Heart right ventricle (tissue), 16 donors: ENCODE measurements around the gene BMAL1. TPM values are rescaled to one million over a fixed set of nuclear protein-coding genes. Genes with fewer than 3 reads are reported as not detected.
A peak's percentile ranks its signal among the peaks of the same experiment; 100 is the strongest.

Experiments
- ATAC-seq, 8 donors: fragments of 200-7000 bp; cut with Tn5 transposase; one replicate each; pipeline ENCODE4 v1.9.1; 2020; ENCODE audit warnings: mild to moderate bottlenecking in 8 of 8, moderate library complexity in 8 of 8, moderate number of reproducible peaks in 1 of 8
- DNase-seq, 2 donors: peaks; one replicate each; pipeline ENCODE4 v3.0.0-alpha.2; 2020
- H3K27ac ChIP-seq, 10 donors: fragments of 200-600 bp; sonication (generic) in 2 of 10; one replicate each; pipeline versions ENCODE4 v1.5.0 to v1.8.0; 2020 to 2022; ENCODE audit warnings: mild to moderate bottlenecking in 3 of 10
- H3K27me3 ChIP-seq, 7 donors: fragments of 200-600 bp; one replicate each; pipeline ENCODE4 v1.8.0; 2021 to 2022; ENCODE audit warnings: mild to moderate bottlenecking in 2 of 7
- H3K36me3 ChIP-seq, 9 donors: fragments of 200-600 bp; sonication (generic) in 1 of 9; one replicate each; pipeline versions ENCODE4 v1.5.0 to v1.8.0; 2020 to 2022; ENCODE audit warnings: mild to moderate bottlenecking in 2 of 9
- H3K4me1 ChIP-seq, 9 donors: fragments of 200-600 bp; sonication (generic) in 1 of 9; one replicate each; pipeline versions ENCODE4 v1.5.0 to v1.8.0; 2020 to 2022; ENCODE audit warnings: mild to moderate bottlenecking in 4 of 9
- H3K4me3 ChIP-seq, 10 donors: fragments of 200-600 bp; sonication (generic) in 2 of 10; one replicate each; pipeline versions ENCODE4 v1.5.0 to v1.8.0; 2020 to 2022; ENCODE audit warnings: mild to moderate bottlenecking in 7 of 10, moderate library complexity in 2 of 10
- H3K9me3 ChIP-seq, 11 donors: fragments of 200-600 bp in 10 of 11; sonication (generic) in 2 of 11; one replicate each; pipeline versions ENCODE4 v1.5.0 to v1.8.0; 2013 to 2022; ENCODE audit warnings: mild to moderate bottlenecking in 2 of 11, control low read depth in 1 of 11, moderate library complexity in 1 of 11
- CTCF ChIP-seq, 9 donors: fragments of 200-600 bp; sonication (generic) in 2 of 9; IDR thresholded peaks; one replicate each; pipeline versions ENCODE4 v1.5.0 to v1.8.0; 2021 to 2022; ENCODE audit warnings: antibody characterized with exemption in 9 of 9, mild to moderate bottlenecking in 5 of 9, moderate library complexity in 1 of 9
- WGBS, 2 donors: extraction: QIAGEN DNeasy Blood & Tissue Kit; methylation state at CpG; one replicate each; pipeline ENCODE4 v1.1.7; 2013; ENCODE audit warnings: inconsistent platforms in 1 of 2; 5-methylcytosine and 5-hydroxymethylcytosine counted together
- intact Hi-C, 10 donors: fragments of 100-400 bp; cut with DNase I; formaldehyde crosslinking; loops; one replicate each; pipeline versions ENCODE4 v1.11.1 to v1.14.2; 2022
- polyA plus RNA-seq, 2 donors: library from polyadenylated mRNA; stranded (reverse); fragments of 200-250 nt; gene quantifications; one replicate each; pipeline ENCODE4 v1.2.3, GENCODE V29; 2013
- total RNA-seq, 10 donors: library from RNA; stranded (reverse); fragmentation: NEBNext Ultra II Directional in 3 of 10; extraction: Animal tissue kit (Norgen Biotek cat#: 25700) in 3 of 10; gene quantifications; one replicate each; pipeline versions ENCODE4 v1.2.1 to v1.2.4, GENCODE V29; 2021 to 2023
- donor health status: Arrhythmogenic right ventricular cardiomyopathy.
- donor health status: ischemic (EF 13 %, LVEDD 7.1; RV severe dilation, severe dysfunction).
- donor health status: healthy with polysubstance abuse.
- donor health status: DM: no; HTN: yes; CAD: no.
- donor health status: DM: no; HTN: no; CAD: no.
- donor health status: ischemic (EF 25% LVEDD 6.9; RV normal size, moderate dysfunction).
- donor health status: ischemic (EF 25% LVEDD 5.7; RV mildly dilated, moderate dysfunction).
- donor health status: healthy.
- donor health status: DM: yes; HTN: yes; CAD: no.
- donor health status: Ischemic cardiomyopathy.
- donor health status: ischemic (EF 35%, LVEDD 5.7; RV mildly dilated, moderate dysfunction).
- donor health status: nonischemic (EF 11% LVEDD 7.7; RV severe dilation, severe dysfunction).
- donor health status: DM: yes; HTN: yes; CAD: no.
- donor health status: PGD.
- donor health status: ischemic (EF 29% LVEDD 5.4; RV normal size, mild dysfunction).
- donor health status: nonischemic (EF 23%, LVEDD 6.1; RV moderate dilation, normal function).

The BMAL1 gene
- total and polyA plus RNA-seq, 12 donors: 2.9 to 19.9 (median 10.2) TPM

DNA sequence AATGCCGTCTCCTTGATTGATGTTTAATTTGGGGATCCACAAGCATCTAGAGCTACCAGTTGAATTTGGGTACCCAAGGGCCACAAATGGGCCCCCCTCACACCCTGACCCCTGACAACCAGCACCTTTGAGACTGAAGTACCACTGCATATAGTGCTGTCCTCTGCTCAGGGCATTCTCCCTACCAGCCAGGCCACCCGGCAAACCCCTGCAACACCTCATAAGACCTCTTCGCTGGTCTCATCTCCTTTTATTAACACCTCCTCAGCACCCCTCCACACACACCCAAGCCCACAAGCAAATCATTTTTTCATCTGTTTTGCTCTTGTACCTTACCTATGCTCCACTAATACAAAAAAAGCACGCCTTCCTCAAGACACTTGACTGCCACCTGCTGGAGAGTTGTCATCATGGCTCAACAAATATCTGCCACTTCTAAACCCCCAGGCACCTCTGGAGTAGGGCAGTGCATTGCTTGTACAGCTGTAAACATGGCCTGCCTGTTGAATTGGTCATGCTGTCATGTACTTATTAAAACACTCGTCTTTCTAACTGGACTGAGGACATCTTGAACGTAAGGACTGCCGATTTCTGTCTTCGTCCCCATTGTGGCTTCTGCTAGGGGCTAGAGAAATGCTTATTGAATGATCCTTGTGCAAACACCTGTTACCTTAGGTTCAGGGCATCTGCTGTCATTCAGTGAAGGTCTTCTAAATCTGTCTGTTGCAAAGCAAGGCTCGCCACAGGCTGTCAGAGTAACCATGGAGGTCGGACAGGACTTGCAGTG, 66.5 kb downstream of the BMAL1 start:
- DNase-seq: peak; percentile 20 to 81
- Histone ChIP-seq H3K4me3 (no peak overlapping the region), H3K9me3 (no peaks in the 10 kb centered on the region), H3K27ac (no peak overlapping the region), H3K36me3 (peaks cover 0 to 9% (median 0%) of the 10 kb centered on the region in 9 donors), H3K4me1 (peaks cover 0 to 34% (median 22%) of the 10 kb centered on the region in 9 donors), H3K27me3 (no peaks in the 10 kb centered on the region)
- WGBS, 2 donors: 68 to 71% methylated on average over 10 of the region's 10 CpGs
- ATAC-seq: peak in 7 of 8 donors; percentile 25 to 57 (median 29)
- TF ChIP-seq CTCF (IDR thresholded peaks at IDR 0.05): peak; percentile 79 to 90 (median 86)
- intact Hi-C loops: loop anchor here in 9 of 10 donors (1.0 to 10.0 kb wide), 7 partner anchors 69 to 382 kb away; partner anchors contain the start of gene BMAL1 (in 1 of the 9)

DNA sequence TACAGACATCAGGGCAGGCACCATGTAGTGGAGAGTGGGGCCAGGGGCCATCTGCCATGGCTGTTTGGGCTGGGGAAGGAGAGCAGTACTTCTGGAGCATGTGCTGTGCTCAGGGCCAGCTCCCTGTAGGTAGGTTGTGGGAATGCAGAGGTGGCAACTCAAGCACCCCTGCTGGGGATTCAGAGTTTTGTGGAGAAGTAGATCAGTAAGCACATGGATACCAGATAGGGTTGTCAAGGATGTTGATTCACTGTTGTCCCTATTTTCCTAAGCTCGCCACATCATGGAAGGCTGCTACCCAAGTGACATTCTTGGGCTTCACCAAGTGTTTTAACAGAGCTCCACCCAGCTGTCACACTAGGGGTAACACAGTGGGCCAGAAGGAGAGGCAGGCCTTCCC, 67.2 kb downstream of the BMAL1 start:
- H3K36me3 ChIP-seq: peaks cover 0 to 14% (median 0%) of the 10 kb centered on the region in 9 donors
- intact Hi-C loops: loop anchor here (1.0 to 10.0 kb wide), 7 partner anchors 70 to 383 kb away; partner anchors contain the start of gene BMAL1 (in 1 of the 10)
- H3K9me3 ChIP-seq: no peaks in the 10 kb centered on the region
- H3K4me1 ChIP-seq: peaks cover 0 to 33% (median 18%) of the 10 kb centered on the region in 9 donors
- ATAC-seq (peak in 1 of 8 donors; percentile 4), DNase-seq (no peak)
- WGBS, 2 donors: 97 to 100% methylated on average over 1 of the region's 1 CpG
- H3K4me3 ChIP-seq: no peak overlapping the region
- no peak overlapping the region for H3K27ac ChIP-seq
- no peaks in the 10 kb centered on the region for H3K27me3 ChIP-seq
- no peak for TF ChIP-seq CTCF (IDR thresholded peaks at IDR 0.05)

DNA sequence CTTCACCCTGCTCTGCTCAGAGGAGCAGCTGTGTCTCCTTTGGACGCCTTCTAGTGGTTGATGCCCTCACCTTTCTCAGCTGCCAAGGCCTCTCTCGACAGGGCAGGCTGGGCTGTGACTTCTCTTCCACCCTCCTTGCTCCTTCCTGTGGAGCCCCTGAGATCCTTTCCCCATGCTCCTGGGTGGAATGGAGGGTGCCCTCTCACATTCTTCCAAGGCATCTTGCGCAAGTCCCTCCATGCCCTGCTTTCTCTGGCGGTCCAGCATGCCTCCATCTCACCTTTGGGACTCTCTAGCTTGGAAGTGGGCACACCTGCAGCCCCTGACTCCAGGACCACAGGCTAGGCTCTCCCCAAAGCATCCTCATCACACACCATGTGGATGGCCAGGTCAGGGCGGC, 68.9 kb downstream of the BMAL1 start:
- H3K4me3 ChIP-seq: no peak overlapping the region
- 88 to 91% methylated on average over 5 of the region's 5 CpGs for WGBS, 2 donors
- H3K27ac ChIP-seq: no peak overlapping the region
- H3K9me3 ChIP-seq: no peaks in the 10 kb centered on the region
- intact Hi-C loops: loop anchor here in 6 of 10 donors (5.0 to 10.0 kb wide), 3 partner anchors 72 to 384 kb away; partner anchors contain the start of gene BMAL1 (in 1 of the 6)
- ATAC-seq: no peak
- no peaks in the 10 kb centered on the region for H3K27me3 ChIP-seq
- peaks cover 0 to 30% (median 14%) of the 10 kb centered on the region in 9 donors for H3K4me1 ChIP-seq
- peaks cover 0 to 30% (median 0%) of the 10 kb centered on the region in 9 donors for H3K36me3 ChIP-seq
- DNase-seq: no peak
- no peak for TF ChIP-seq CTCF (IDR thresholded peaks at IDR 0.05)

DNA sequence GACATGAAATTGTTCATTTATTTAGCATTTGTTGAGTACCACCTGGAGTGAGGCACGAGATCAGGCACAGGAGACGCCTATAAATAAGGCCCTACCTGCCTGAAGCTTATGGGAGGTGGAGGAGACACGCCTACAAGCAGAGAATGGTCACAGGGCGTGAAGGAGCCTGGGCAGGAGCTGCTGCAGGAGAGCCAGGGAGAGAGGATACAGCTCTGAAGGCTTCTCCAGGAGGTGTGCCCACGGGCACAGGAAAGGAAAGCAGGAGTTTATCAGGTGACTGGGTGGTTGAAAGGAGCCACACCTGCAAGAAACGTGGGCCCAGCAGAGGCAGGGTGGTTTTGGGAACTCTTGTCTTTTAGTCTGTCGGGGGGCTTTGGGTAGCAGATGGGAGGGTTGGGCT, 70.3 kb downstream of the BMAL1 start:
- Histone ChIP-seq H3K9me3 (no peaks in the 10 kb centered on the region), H3K36me3 (peaks cover 0 to 45% (median 0%) of the 10 kb centered on the region in 9 donors), H3K4me3 (no peak overlapping the region), H3K27me3 (no peaks in the 10 kb centered on the region), H3K27ac (no peak overlapping the region), H3K4me1 (peaks cover 0 to 30% (median 14%) of the 10 kb centered on the region in 9 donors)
- ATAC-seq (no peak), DNase-seq (no peak)
- no peak for TF ChIP-seq CTCF (IDR thresholded peaks at IDR 0.05)
- intact Hi-C loops: loop anchor here in 6 of 10 donors (5.0 to 10.0 kb wide), 3 partner anchors 73 to 386 kb away; partner anchors contain the start of gene BMAL1 (in 1 of the 6)
- WGBS, 2 donors: 82 to 86% methylated on average over 7 of the region's 7 CpGs
